ENCODE measurements around the gene BHLHE40.

DNA sequence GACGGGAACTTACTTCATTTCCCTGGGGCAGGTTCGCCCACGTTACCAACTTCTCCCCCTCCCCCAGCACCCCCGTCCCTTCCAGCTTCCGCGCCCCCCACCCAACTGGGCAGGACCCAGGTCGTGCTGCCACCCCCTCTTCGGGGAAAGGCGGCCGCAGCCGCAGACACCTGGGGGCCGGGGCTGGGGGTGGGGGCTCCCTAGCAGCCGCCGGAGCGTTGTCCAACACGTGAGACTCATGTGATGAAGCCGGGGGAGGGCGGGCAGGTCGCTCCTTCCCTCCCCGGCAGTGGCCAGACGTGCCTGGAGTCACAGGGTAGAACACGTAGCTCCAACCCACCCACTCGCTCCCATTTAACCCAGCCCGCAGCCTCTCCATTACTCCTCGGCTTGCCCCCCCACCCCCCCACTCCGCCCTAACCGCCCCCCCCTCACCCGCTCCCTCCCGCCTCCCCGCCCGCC is 240 bp upstream of the BHLHE40 start:
- TF ChIP-seq, protein P1, sequence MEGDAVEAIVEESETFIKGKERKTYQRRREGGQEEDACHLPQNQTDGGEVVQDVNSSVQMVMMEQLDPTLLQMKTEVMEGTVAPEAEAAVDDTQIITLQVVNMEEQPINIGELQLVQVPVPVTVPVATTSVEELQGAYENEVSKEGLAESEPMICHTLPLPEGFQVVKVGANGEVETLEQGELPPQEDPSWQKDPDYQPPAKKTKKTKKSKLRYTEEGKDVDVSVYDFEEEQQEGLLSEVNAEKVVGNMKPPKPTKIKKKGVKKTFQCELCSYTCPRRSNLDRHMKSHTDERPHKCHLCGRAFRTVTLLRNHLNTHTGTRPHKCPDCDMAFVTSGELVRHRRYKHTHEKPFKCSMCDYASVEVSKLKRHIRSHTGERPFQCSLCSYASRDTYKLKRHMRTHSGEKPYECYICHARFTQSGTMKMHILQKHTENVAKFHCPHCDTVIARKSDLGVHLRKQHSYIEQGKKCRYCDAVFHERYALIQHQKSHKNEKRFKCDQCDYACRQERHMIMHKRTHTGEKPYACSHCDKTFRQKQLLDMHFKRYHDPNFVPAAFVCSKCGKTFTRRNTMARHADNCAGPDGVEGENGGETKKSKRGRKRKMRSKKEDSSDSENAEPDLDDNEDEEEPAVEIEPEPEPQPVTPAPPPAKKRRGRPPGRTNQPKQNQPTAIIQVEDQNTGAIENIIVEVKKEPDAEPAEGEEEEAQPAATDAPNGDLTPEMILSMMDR (IDR thresholded peaks at IDR 0.05): no peak
- TF ChIP-seq POLR2A (IDR thresholded peaks at IDR 0.05): no peak
